Measurements from ENCODE around the gene RBMY1A1.
"Not testable (repeated sequence)": the region's sequence is repeated elsewhere in the genome, so short reads cannot be mapped to it uniquely, and the experiment has no call there.

Gene RBMY1A1

DNA sequence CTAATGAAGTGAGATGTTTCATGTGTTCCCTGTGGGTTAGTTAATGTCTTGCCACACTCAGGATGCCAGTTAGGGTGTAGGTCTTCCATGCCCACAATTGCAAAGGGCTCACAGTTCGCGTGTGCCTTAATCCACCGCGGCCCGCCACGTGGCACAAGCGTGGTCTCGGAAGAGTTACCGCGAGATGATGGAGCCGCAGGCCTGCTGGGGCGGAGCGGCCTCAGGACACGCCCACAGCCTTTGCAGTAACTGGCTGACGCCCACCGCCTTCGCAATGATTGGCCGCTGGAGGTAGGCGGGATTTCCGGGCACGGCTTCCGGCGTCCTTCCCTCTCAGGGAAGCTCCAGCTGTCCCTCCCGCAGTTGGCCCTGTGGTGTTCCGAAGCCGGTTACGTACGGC, at the start of gene RBMY1A1:
Gene RBMY1A1, plus strand, starts transcription at position 301 of the 400 bp plus-strand sequence. CDS start 2,013 bp downstream, outside the sequence.
- DNase-seq = not testable (repeated sequence)

- not testable (repeated sequence) for DNase-seq
These were observed 23.6 kb upstream of the RBMY1A1 start, which contains the start of gene RBMY1B for GRCh38 chrY:21511038-21511437. Gene RBMY1B, plus strand, starts transcription at chrY:21511338. Its CDS starts 2,013 bp downstream, at chrY:21513351.

DNA sequence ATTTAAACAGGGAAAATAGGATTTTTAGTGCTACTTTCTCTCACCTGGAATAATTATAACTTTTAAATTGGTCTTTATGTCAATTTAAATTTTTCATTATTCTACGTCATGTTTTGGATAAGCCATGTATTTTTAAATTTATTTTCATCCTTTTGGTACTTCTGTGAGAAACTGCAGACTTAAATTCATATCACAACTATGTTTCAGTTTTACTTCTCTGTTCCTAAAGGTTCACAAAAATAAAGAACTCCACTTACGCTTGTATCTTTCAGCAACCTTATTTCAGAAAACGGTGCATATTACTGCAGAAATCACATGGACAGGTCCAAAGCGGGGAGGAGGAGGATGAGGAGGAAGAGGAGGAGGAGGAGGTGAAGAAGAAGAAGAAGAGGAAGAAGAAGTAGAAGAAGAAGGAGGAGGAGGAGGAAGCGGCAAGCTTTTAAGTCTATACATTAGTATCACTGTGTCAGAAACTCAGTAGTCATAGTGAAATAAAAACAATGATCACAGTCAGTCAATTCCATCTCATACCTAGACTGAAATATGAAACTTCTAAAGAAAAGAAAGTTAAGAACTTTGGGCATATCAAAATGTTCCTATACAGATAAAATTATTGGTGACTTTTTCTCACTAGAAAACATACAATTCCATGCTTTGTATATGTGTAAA, 24.8 kb downstream of the RBMY1A1 start:
- not testable (repeated sequence) for DNase-seq

GRCh38 chrY:21585449-21585848, 50.8 kb downstream of the RBMY1A1 start:
- no peak for DNase-seq

DNA sequence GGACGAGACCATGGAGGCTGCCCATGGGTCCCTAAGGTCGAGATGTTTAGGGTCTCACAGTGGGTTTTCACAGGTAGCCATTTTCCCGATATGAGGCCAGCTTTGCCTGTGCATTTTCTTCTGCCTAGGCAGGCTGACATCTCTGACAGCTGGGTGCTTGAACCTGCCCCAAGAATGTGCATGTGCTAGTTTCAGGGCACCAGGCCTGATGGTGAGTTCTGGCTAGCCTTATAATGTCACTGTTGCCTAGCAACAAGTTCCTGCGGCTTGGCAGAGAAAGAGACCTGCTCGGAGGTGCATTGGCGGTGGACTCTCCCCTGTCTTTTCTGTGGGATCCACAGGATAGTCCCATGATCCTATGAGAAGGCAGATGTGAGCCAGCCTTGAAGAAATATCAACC, 51.8 kb downstream of the RBMY1A1 start:
- DNase-seq = not testable (repeated sequence)

GRCh38 chrY:21592059-21592458, 57.4 kb downstream of the RBMY1A1 start:
- DNase-seq = no peak

DNA sequence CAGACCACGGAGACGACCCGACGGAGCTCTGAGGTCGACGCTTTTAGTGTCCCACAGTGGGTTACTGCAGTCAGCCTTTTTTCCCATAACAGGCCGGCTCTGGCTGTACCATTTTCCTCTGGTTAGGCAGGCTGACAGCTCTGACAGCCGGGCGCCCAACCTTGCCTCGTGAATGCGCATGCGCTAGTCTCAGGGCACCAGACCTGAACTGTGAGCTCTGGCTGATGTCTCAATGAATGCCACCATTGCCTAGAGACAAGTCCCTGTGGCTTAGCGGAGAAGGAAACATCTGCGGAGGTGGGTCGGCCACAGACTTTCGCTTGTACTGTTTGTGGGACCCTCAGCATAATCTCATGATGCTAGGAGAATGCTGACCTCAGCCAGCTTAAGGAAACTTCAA, 61.6 kb downstream of the RBMY1A1 start:
- not testable (repeated sequence) for DNase-seq
